Natural killer cell treated with Interleukin-12 subunit alpha and Interleukin-12 subunit beta and Interleukin-15 and Interleukin-18, amount 100 ng/mL, for 72 hours (primary cell): ENCODE measurements around the gene HMCN1. TPM values are rescaled to one million over a fixed set of nuclear protein-coding genes. Genes with fewer than 3 reads are reported as not detected.

Experiments used
- ATAC-seq, 2 donors: fragments of 150-1000 bp; cut with Tn5 transposase in 1 of 2; sonication (Bioruptor Pico), chemical (Tn5 transposase) in 1 of 2; 2 replicates each; pipeline ENCODE4 v1.10.0; 2021
- DNase-seq: peaks from one replicate; pipeline ENCODE4 v3.0.0; 2022; ENCODE audit warnings: low spot score
- H3K27ac Mint-ChIP-seq, 2 donors: 1 replicate in 1 of 2; 2 replicates in 1 of 2; pipeline ENCODE4 v1.8.0; 2022; ENCODE audit warnings: mixed read lengths in 2 of 2, mild to moderate bottlenecking in 1 of 2, moderate library complexity in 1 of 2
- H3K27me3 Mint-ChIP-seq, 2 donors: 1 replicate in 1 of 2; 2 replicates in 1 of 2; pipeline ENCODE4 v1.8.0; 2022; ENCODE audit warnings: mixed read lengths in 2 of 2
- H3K36me3 Mint-ChIP-seq: one replicate; pipeline ENCODE4 v1.8.0; 2022; ENCODE audit warnings: mixed read lengths
- H3K4me1 Mint-ChIP-seq, 2 donors: 1 replicate in 1 of 2; 2 replicates in 1 of 2; pipeline ENCODE4 v1.8.0; 2022; ENCODE audit warnings: low read depth in 2 of 2, mixed read lengths in 2 of 2, mild to moderate bottlenecking in 1 of 2
- H3K4me3 Mint-ChIP-seq: one replicate; pipeline ENCODE4 v1.8.0; 2022; ENCODE audit warnings: mixed read lengths
- H3K9me3 Mint-ChIP-seq: 2 replicates; pipeline ENCODE4 v1.8.0; 2022; ENCODE audit warnings: mixed read lengths
- total RNA-seq, 2 donors: library from RNA; stranded (reverse); gene quantifications; one replicate each; pipeline ENCODE4 v1.2.3, GENCODE V29; 2022

HMCN1 gene
- 1 to 10 TPM; 1.1 to 1.4 TPM for total RNA-seq

DNA sequence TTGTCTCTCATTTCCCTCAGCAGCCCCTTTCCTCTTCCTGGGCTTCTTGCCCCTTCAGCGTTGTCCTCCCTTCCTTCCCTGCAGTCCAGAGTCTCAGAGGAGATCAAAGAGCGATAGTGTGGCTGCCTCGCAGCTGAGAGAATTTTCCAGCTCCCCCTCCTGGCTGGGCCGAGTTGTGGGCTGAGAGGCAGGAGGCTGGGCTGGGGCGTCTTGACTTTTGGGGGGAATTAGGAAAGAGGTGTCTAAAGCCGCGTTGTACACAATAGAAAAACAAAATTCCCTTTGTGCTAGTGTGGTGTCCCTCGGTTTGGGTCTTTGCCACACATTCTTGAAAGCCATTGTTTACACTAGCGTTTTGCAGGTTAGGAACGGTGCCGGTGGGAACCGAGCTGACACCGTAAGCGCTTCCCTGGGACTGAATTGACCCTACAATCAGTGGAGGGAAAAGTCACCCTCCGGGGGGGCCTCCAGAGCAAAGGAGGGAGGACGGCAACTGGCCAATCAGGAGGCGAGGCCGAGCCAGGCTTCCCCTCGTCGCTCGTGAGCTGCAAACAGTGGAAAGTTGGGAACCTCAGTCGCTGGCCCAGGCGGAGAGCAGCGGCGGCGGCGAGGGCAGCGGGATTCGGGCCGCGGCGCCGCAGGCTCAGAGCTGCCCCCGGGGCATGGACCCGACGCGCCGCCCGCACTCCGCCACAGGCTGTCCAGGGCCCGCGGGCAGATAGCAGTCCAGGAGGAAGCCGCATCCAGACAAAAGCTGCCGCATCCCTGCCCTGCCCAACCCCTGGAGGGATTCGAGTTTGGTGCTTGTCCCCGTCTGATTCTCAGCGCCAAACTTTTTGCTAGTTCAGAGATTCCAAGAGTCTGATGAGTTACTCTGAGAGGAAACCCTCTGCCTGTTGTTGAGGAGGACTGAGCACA is at the start of gene HMCN1:
Gene HMCN1, plus strand, starts transcription at position 574 of the 918 bp plus-strand sequence. CDS start 389 bp downstream, outside the sequence.
- peak within 1 kb of the TSS; percentile 68 for H3K4me3 Mint-ChIP-seq
- no peak for DNase-seq
- peaks cover 6% of the 10 kb centered on the region for H3K9me3 Mint-ChIP-seq
- H3K36me3 Mint-ChIP-seq: peaks cover 23% of the 10 kb centered on the region
- peak; percentile 43 to 63 for ATAC-seq
- H3K27ac Mint-ChIP-seq: peak within 1 kb of the TSS in 1 of 2 donors; percentile 26
- H3K27me3 Mint-ChIP-seq: peaks cover 50 to 74% of the 10 kb centered on the region in 2 donors
- H3K4me1 Mint-ChIP-seq: peaks cover 15 to 18% of the 10 kb centered on the region in 2 donors

DNA sequence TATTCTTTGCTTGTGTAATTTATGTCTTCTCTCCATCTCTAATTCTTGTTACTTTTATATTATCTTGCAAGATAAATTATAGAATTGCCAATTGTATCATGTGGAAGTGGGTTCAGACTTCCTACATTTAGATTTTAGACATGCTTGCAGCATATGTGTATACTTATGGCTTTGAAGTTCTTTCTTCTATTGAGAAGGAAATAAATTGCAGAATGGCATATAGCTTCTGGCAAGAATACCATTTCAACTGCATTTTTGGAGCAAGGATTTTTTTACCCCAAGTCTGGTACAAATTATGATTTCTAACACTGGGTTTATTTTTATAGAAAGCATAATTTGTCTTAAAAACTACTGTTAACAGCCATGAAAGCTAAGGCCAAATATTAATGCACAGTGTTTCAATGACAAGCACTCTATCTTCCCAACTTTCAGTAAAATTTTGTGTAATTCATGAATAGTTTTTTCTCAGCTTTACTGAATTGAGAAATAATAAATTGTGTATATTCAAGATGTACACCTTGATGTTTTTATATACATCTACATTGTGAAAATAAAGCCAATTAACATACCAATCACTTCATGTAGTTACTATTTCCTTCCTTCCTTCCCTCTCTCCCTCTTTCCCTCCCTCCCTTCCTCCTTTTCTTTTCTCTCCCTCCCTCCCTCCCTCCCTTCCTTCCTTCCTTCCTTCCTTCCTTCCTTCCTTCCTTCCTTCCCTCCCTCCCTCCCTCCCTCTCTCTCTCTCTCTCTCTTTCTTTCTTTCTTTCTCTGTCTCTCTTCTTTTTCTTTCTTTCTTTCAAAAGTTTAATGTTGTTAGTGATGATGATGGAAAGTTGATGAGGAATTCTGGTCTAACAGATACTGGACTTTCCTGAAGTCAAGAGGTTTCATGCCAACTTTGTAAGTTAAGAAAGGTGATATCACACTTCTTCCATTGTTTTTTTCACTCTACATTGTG is 47.1 kb upstream of the HMCN1 start:
- no peak overlapping the region for H3K4me3 Mint-ChIP-seq
- no peak for ATAC-seq
- DNase-seq: no peak
- H3K4me1 Mint-ChIP-seq: no peaks in the 10 kb centered on the region
- H3K36me3 Mint-ChIP-seq: no peaks in the 10 kb centered on the region
- H3K9me3 Mint-ChIP-seq: no peaks in the 10 kb centered on the region
- peaks cover 19 to 37% of the 10 kb centered on the region in 2 donors for H3K27me3 Mint-ChIP-seq
- no peak overlapping the region for H3K27ac Mint-ChIP-seq

DNA sequence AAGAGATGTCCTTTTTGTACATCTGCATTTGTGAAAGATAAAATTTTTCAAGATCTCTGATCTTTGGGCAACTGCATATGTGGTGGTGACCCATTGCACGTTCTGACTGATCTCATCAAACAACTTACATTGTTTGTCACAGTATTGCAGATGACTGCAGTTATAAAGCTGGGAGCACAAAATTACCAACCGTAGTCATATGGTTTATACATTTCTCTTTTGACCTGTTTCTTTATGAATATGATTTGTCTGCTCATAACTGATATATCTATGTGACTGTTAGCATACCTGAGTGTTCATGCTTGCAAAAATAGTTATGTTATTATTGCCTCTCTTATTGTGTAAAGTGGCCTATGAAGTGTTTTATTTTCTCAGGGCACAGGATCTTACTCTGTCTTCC is 43.7 kb upstream of the HMCN1 start:
- Mint-ChIP-seq H3K27ac (no peak overlapping the region), H3K36me3 (peaks cover 12% of the 10 kb centered on the region), H3K4me1 (peaks cover 10 to 12% of the 10 kb centered on the region in 2 donors), H3K9me3 (peaks cover 7% of the 10 kb centered on the region), H3K4me3 (no peak overlapping the region), H3K27me3 (peaks cover 13 to 35% of the 10 kb centered on the region in 2 donors)
- no peak for DNase-seq
- ATAC-seq: peak in 1 of 2 donors; percentile 20

DNA sequence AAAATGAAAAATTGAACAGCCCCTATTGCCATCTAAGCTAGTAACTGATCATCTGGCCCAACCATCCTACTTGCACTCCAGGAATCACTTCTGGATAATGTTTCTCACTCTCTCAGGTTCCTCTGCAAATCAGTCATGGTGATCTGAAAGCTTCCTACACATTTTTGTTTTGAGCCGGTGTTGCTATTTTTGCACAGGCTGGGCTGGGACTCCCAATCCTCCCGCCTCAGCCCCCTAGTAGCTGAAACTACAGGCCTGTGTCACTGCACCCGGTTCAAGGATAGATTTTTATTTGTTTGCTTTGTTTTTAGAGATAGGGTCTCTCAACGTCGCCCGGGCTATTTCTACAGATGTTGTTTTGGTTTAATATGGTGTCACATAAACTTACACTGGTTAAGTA is 40.5 kb upstream of the HMCN1 start:
- Mint-ChIP-seq H3K27me3 (peaks cover 16 to 46% of the 10 kb centered on the region in 2 donors), H3K36me3 (peaks cover 18% of the 10 kb centered on the region), H3K4me3 (peak overlapping the region; percentile 90), H3K9me3 (peaks cover 7% of the 10 kb centered on the region), H3K4me1 (peaks cover 10 to 12% of the 10 kb centered on the region in 2 donors), H3K27ac (peak overlapping the region; percentile 95 to 99)
- no peak for ATAC-seq
- no peak for DNase-seq

DNA sequence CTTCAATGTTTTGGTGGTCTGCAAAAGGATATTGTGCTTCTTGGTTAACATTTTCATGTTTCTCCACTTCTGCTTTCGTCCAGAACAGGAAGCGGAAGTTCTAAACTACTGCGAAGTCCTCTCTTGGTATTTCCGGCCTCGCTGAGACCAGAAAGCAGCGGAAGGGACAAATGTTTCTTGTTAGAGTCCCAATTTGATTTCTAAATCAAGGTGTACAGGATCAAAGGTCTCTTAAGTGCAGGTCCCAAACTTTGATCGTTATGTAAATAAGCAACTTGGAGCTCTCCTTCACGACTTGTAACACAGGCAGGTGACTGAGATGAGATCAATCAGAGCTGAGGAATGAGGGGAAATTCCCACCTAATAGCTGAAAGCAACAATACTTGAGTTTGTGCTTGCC is 40.1 kb upstream of the HMCN1 start:
- peak overlapping the region; percentile 90 for H3K4me3 Mint-ChIP-seq
- ATAC-seq: peak in 1 of 2 donors; percentile 74
- no peak for DNase-seq
- peaks cover 16 to 46% of the 10 kb centered on the region in 2 donors for H3K27me3 Mint-ChIP-seq
- H3K4me1 Mint-ChIP-seq: peaks cover 10 to 12% of the 10 kb centered on the region in 2 donors
- H3K9me3 Mint-ChIP-seq: peaks cover 7% of the 10 kb centered on the region
- H3K27ac Mint-ChIP-seq: peak overlapping the region; percentile 95 to 99
- peaks cover 18% of the 10 kb centered on the region for H3K36me3 Mint-ChIP-seq

DNA sequence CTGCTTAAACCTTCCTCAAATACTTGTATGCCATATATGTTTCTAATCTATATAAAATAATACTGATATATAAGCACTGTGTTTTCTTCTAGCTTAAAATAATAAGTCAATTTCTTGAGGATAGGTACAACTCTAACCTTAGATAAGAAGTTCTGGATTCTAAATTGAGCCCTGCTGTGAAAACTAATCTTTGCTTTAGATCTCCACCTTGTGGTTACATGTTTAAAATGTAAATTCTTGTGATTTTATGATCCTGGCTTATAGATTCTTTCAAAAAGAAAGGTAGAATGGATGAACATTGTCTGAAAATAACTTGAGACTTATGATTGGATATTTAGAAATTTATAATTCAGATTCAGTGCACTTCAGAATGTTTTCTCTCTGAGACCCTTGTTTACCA is 38.9 kb upstream of the HMCN1 start:
- H3K4me1 Mint-ChIP-seq: peaks cover 10 to 12% of the 10 kb centered on the region in 2 donors
- H3K27ac Mint-ChIP-seq: no peak overlapping the region
- ATAC-seq (no peak), DNase-seq (no peak)
- H3K9me3 Mint-ChIP-seq: peaks cover 7% of the 10 kb centered on the region
- H3K4me3 Mint-ChIP-seq: no peak overlapping the region
- H3K36me3 Mint-ChIP-seq: peaks cover 18% of the 10 kb centered on the region
- peaks cover 21 to 47% of the 10 kb centered on the region in 2 donors for H3K27me3 Mint-ChIP-seq

DNA sequence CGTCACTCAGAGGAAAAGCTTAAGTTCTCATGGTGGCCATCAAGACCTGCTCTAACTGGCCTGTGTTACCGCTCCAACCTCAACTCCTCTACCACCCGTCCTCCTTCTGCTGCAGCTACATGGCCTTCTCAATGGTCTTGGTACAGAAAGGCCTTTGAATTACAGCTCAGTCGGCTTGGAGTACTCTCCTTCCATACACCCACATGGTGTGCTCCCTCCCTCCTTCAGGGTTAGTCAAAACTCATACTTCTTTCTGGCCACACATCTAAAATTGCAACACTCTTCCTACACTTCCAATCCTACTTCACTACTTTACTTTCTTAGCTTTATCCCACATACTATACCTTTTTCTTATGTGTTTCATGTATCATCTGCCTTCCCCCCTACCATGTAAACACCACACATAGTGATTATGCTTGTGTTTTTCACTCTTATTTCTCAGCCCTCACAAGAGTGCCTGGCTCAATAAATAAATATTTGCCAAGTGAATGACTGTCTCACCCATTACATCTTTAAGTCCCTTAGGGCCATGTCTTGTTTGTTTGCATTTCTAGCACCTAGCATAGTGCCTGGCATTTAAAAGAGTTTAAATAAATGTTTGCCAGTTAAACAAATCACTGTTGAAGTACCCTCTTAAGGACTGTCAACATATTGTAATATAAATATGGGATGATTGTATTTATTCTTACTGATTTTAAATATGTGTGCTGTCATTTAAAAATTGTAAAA is 37.6 kb upstream of the HMCN1 start:
- no peak for DNase-seq
- Mint-ChIP-seq H3K4me3 (no peak overlapping the region), H3K36me3 (peaks cover 18% of the 10 kb centered on the region), H3K27me3 (peaks cover 26 to 57% of the 10 kb centered on the region in 2 donors), H3K9me3 (peaks cover 7% of the 10 kb centered on the region), H3K27ac (no peak overlapping the region), H3K4me1 (peaks cover 10 to 19% of the 10 kb centered on the region in 2 donors)
- no peak for ATAC-seq

DNA sequence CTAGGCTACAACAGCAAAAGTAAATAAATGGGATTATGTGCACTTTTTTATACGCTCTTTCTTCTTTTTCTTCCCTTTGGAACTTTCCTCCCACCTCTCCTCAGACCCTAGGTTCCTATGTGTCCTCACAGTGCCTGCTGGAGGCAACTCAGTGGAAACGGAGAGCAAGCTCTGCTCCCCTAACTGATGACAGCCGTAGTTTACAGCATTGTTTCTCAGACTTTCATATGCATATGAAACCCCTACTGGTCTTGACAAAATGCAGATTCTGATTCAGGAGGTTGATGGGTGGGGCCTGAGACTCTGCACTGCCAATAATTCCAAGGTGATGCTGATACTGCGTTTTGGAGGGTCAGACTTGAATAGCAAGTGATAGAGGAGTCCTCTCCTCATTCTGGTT is 34.3 kb upstream of the HMCN1 start:
- Mint-ChIP-seq H3K4me3 (no peak overlapping the region), H3K9me3 (no peaks in the 10 kb centered on the region), H3K27ac (no peak overlapping the region), H3K36me3 (peaks cover 6% of the 10 kb centered on the region), H3K4me1 (peaks cover 0 to 8% of the 10 kb centered on the region in 2 donors), H3K27me3 (peaks cover 24 to 49% of the 10 kb centered on the region in 2 donors)
- no peak for DNase-seq
- ATAC-seq: no peak

DNA sequence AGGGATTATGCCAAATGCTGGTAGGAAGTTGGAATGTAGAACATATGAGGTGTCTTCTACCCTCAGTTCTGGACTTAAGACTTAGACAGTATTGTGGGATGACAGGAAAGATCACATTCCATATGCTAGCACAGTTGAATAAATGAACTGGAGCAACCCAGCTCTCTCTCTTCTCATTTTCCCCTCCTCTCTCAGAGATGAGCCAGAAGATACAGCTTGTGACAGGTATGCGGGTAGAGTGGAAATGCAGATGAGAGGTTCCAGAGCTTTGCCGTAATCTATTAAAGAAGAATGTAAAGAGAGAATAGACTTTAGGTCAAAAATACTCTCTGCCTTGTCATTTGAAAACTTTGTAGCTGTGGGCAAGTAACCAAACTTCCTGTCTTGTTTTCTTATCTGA is 32.5 kb upstream of the HMCN1 start:
- Mint-ChIP-seq H3K27me3 (peaks cover 25 to 51% of the 10 kb centered on the region in 2 donors), H3K9me3 (no peaks in the 10 kb centered on the region), H3K36me3 (peaks cover 2% of the 10 kb centered on the region), H3K27ac (no peak overlapping the region), H3K4me3 (no peak overlapping the region), H3K4me1 (peaks cover 0 to 8% of the 10 kb centered on the region in 2 donors)
- no peak for DNase-seq
- no peak for ATAC-seq

DNA sequence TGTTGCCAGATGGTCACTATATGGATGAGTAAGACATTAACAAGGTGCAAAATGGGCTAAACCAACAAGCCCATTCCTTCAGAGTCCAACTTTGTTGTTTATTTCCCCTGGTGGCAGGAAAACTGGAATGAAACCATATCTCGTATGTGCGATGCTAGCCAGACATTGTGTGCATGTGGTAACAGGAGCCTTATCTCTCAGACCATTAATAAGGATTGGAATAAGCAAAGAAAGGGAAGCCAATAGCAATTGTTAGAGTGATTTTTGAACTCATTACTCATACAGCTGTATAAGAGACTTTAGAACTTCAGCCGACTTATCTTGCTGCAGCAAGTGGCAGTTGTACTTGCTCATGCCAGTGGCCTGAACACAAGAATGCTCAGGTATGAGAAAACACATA is 30.0 kb upstream of the HMCN1 start:
- ATAC-seq (no peak), DNase-seq (no peak)
- H3K9me3 Mint-ChIP-seq: no peaks in the 10 kb centered on the region
- H3K36me3 Mint-ChIP-seq: peaks cover 6% of the 10 kb centered on the region
- no peak overlapping the region for H3K27ac Mint-ChIP-seq
- H3K4me3 Mint-ChIP-seq: no peak overlapping the region
- peaks cover 0 to 8% of the 10 kb centered on the region in 2 donors for H3K4me1 Mint-ChIP-seq
- peaks cover 32 to 45% of the 10 kb centered on the region in 2 donors for H3K27me3 Mint-ChIP-seq

DNA sequence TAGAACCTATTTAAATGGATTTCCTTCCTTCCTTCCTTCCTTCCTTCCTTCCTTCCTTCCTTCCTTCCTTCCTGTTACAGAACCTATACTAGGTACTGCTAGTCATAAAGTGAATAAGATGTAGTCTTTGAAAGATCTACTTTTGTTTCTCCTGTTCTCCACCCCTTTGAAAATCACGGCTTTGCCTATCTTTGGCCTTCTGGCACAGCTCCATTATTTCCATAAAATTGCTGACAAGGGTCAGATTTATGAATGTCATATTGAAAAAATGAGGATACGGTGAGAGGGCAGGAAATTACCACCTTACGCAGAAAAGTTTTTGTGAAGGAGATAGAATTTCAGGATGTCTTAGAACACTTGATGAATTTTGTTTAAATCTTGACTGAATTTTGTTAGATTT is 18.1 kb upstream of the HMCN1 start:
- peaks cover 6% of the 10 kb centered on the region for H3K9me3 Mint-ChIP-seq
- no peak for ATAC-seq
- H3K36me3 Mint-ChIP-seq: peaks cover 6% of the 10 kb centered on the region
- DNase-seq: no peak
- peaks cover 33 to 56% of the 10 kb centered on the region in 2 donors for H3K27me3 Mint-ChIP-seq
- no peak overlapping the region for H3K27ac Mint-ChIP-seq
- H3K4me3 Mint-ChIP-seq: no peak overlapping the region
- peaks cover 0 to 3% of the 10 kb centered on the region in 2 donors for H3K4me1 Mint-ChIP-seq

DNA sequence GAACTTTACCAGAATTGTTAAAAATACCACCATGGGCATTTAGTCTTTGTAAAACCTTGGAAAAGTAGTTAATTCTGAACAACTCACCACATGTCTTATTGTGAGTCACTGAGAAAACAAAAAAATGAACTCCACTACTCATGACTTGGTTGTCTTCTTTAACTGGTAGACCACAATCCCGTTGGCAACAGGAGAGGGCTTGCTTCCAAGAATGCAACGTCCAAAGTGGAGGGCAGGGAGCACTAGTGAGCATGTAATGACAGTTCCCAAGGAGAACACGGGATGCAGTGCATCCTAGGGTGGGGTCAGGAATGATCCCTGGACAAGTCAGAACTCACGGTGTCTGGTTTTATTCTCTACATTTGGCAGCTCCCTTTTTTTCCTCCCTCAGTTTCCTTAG is 15.2 kb upstream of the HMCN1 start:
- ATAC-seq: no peak
- peaks cover 5% of the 10 kb centered on the region for H3K9me3 Mint-ChIP-seq
- DNase-seq: no peak
- peaks cover 6% of the 10 kb centered on the region for H3K36me3 Mint-ChIP-seq
- H3K4me1 Mint-ChIP-seq: peaks cover 0 to 3% of the 10 kb centered on the region in 2 donors
- peaks cover 35 to 53% of the 10 kb centered on the region in 2 donors for H3K27me3 Mint-ChIP-seq
- no peak overlapping the region for H3K27ac Mint-ChIP-seq
- no peak overlapping the region for H3K4me3 Mint-ChIP-seq
